ENCODE data around the gene ARL17B.
"Not testable (repeated sequence)": the region's sequence is repeated elsewhere in the genome, so short reads cannot be mapped to it uniquely, and the experiment has no call there.

ARL17B gene

GRCh38 chr17:46361755-46362154, at the start of gene ARL17B:
ARL17B (minus strand) TSS chr17:46361766; CDS start chr17:46358397, 3,369 bp downstream.
- DNase-seq, result not testable (repeated sequence)

DNA sequence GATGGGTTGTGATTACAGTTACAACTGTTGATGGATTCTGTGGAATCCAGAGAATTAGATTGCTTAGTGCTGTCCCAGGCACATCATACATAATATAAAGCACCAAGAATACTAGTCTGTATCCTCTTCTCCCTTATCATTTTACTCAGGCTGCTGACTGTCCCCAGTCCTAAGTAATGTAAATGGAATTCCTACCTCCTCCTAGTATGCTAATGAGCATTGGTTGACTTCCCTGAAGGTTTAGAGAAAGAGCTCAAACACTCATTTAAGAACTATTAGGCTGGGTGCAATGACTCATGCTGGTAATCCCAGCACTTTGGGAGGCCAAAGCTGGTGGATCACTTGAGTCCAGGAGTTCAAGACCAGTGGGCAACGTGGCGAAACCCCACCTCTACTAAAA, 48.3 kb upstream of the ARL17B start:
- DNase-seq, result not testable (repeated sequence)

GRCh38 chr17:46407155-46407554, 45.6 kb upstream of the ARL17B start:
- DNase-seq, result not testable (repeated sequence)

GRCh38 chr17:46401033-46401787, 39.6 kb upstream of the ARL17B start:
- not testable (repeated sequence) for DNase-seq

GRCh38 chr17:46400543-46400942, 39.0 kb upstream of the ARL17B start:
- not testable (repeated sequence) for DNase-seq

DNA sequence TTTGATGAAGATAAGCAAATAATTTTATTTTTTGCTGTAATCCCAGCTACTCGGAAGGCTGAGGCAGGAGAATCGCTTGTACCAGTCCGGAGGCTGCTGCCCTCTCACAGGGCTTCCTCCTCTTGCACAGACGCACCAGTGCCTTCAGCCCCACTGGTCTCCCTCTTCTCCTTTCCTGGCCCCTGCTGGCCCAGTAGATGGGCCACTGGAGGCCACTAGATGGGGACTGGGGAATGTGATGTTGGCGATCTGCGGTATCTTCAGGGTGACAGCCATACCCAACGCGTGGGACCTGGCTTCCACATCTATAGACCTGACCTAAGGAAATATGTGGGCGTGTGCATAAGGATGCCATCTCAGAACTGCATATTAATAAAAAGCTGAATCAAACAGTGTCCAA, 38.4 kb upstream of the ARL17B start:
- DNase-seq, result not testable (repeated sequence)

DNA sequence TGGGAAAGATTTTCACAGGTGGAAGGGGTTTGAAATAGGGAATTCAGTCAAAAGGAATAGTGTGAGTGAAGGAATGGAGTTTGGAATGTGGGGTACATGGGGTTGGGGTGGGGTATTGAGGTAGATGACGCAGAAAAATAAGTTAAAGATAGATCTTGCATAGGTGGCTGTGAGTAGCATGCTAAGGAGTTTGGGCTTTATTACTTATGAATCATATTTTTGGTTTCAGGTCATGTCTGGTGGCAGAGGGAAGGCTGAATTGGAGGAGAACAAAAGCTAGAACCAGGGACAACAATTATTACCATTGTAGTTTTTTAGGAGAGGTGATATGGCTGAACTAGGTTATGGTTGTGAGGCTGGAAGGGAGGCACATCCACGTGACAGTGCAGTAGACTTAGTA, 34.7 kb upstream of the ARL17B start:
- not testable (repeated sequence) for DNase-seq

DNA sequence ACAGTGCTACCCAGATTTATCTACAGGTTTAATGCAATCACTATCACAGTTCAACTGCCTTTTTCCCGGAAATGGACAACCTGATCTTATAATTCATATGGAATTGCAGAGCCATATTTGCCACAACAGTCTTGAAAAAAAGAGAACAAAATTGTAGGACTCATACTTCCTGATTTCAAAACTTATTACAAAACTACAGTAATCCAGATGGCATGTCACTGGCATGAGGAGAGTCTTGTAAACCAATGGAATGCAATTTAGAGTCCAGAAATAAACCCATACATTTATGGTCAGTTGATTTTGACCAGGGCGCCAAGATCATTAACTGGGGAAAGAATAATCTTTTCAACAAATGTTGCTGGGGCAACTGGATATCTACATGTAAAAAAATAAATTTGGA, 32.1 kb upstream of the ARL17B start:
- DNase-seq, result not testable (repeated sequence)

- DNase-seq, result not testable (repeated sequence)
These were observed 23.9 kb upstream of the ARL17B start for GRCh38 chr17:46385491-46385890.

DNA sequence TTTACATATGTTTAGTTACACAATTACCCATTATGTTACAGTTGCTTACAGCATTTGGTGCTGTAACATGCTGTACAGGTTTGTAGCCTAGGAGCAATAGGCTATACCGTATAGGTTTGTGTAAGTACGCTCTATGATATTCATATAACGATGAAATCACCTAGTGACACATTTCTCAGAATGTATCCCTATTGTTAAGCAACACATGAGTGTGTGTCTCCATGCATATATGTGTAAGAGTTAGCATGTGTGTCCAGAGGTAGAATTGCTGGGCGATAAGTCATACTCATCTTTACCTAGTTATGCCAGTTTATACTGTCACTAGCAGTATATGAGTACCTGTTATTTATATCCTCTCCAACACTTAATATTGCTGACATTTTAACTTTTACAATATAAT, 21.6 kb upstream of the ARL17B start:
- DNase-seq, result not testable (repeated sequence)

GRCh38 chr17:46373418-46373817, 11.9 kb upstream of the ARL17B start:
- DNase-seq, result not testable (repeated sequence)

DNA sequence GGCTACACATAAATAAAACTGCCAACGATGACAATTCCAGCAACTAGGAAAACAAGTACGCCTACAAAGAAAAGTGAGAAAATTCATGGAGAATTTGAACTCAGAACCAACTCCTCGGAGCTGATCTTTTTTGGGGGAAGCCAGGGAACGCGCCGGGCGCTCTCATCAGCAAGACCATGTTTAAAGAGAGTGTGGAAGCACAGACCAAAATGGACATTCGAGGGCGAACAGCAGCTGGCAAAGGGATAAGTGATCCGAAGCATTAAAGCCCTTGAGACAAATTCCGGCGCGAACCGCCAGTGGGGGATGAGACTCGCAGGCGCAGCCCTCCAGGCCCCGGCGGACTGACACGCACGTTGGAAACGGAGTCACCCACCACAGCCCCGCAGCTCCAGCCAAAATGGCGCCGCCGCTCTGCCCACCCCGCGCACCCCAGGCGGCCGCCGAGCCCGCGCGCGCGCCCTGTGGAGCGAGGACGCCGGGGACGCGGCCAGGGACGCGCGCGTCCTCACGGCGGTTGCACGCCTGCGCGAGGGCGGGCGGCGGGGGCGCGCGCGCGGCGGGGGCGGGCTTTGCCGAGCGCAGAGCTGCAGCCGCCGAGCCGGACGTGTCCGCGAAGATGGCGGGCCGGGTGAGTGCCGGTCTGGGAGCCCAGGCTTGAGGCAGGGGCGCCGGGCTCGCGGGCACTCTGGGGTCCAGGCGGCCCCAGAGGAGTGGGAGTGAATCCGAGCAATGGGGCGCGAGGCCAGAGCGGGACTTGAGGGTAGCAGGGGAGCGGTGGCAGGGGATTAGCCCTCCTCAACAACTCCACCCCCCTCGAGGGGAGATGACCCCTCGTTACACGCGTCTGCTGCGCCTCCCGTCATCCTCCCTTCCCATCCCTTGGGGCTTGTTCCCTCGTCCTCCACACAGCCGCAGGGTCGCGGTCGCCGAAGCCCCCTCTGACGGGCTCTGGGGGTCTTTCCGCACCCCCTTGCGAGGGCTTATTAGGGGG, 11.0 kb upstream of the ARL17B start:
- not testable (repeated sequence) for DNase-seq

- DNase-seq, result not testable (repeated sequence)
These were observed 6.0 kb upstream of the ARL17B start for GRCh38 chr17:46367520-46367919.

GRCh38 chr17:46361145-46361735, 326 bp downstream of the ARL17B start:
- DNase-seq, result not testable (repeated sequence)

DNA sequence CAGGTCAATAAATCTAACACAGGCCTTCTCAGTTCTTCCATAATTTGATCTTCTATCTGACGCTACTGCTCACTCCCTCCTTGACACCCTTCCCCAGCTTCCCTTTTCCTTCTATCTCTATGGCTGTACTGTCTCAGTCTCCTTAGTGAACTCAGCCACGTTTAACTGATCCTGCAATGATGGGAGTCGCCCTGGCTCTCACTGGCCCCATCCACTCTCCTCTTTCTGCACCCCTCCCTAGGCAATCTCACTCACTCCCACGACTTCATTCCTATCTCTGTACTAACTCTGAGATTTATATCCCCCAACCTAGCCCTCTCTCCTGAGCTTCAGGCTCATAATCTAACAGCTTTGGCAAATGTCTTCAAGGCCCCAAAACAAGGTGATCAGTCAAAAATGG, 7.7 kb downstream of the ARL17B start:
- DNase-seq, result not testable (repeated sequence)

DNA sequence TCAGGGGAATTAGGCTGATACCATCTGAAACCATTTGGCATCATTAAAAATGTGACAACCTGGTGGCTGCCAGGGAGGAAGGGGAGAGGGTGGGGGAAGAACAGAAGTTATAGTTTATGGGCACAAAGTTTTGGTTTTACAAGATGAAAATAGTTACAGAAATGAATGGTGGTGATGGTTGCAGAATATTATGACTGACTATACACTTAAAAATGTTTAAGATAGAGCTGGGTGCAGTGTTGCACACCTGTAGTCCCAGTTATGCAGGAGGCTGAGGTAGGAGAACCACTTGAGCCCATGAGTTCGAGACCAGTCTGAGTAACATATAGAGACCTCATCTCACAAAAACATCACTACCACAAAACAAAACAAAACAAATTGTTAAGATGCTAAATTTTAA, 12.5 kb downstream of the ARL17B start:
- DNase-seq, result not testable (repeated sequence)

GRCh38 chr17:46348345-46348744, 13.2 kb downstream of the ARL17B start:
- DNase-seq, result not testable (repeated sequence)

GRCh38 chr17:46342131-46342530, 19.4 kb downstream of the ARL17B start:
- DNase-seq, result not testable (repeated sequence)

- not testable (repeated sequence) for DNase-seq
These were observed 20.3 kb downstream of the ARL17B start for GRCh38 chr17:46341220-46341619.

DNA sequence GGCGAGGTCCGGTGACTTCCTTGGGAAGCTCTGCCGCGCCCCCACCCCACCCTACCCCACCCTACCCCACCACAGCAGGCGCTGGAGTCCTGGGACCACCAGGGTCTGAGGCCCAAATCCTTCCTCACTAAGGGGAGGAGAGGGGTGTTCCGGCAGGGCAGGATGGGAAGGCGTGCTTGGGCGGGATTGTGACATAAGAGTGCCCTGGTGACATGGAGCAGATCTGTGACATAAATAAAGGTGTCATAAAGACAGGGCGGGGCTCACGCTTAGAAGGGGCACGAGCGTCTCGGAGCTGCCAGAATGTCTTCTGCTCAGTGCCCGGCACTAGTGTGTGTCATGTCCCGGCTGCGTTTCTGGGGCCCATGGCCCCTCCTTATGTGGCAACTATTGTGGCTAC, 66.7 kb downstream of the ARL17B start, which contains the start of gene LRRC37A:
LRRC37A (plus strand) TSS at position 301 of the 400 bp plus-strand sequence; CDS start at position 304, 3 bp downstream.
- DNase-seq, result not testable (repeated sequence)

DNA sequence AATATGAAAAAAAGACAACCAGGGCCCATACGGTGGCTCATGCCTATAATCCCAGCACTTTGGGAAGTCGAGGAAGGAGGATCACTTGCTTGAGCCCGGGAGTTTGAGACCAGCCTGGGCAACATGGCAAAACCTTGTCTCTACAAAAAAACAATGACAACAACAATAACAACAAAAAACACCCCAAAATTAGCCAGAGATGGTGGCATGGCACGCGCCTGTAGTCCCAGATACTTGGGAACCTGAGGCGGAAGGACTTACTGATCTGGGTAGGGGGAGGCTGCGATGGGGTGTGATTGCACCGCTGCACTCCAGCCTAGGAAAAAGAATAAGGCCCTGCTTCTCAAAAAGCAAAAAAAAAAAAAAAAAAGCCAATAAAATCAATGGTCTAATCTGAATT, 69.9 kb downstream of the ARL17B start:
- not testable (repeated sequence) for DNase-seq

GRCh38 chr17:46290906-46291546, 70.5 kb downstream of the ARL17B start:
- not testable (repeated sequence) for DNase-seq

Measured in CD4-positive, alpha-beta T cell treated with Interleukin-6 for 4 hours (primary cell).